ENCODE measurements around the gene PCGF5.

The PCGF5 gene

GRCh38 chr10:91190388-91190870, 30.0 kb upstream of the PCGF5 start:
- TF ChIP-seq, protein P1, sequence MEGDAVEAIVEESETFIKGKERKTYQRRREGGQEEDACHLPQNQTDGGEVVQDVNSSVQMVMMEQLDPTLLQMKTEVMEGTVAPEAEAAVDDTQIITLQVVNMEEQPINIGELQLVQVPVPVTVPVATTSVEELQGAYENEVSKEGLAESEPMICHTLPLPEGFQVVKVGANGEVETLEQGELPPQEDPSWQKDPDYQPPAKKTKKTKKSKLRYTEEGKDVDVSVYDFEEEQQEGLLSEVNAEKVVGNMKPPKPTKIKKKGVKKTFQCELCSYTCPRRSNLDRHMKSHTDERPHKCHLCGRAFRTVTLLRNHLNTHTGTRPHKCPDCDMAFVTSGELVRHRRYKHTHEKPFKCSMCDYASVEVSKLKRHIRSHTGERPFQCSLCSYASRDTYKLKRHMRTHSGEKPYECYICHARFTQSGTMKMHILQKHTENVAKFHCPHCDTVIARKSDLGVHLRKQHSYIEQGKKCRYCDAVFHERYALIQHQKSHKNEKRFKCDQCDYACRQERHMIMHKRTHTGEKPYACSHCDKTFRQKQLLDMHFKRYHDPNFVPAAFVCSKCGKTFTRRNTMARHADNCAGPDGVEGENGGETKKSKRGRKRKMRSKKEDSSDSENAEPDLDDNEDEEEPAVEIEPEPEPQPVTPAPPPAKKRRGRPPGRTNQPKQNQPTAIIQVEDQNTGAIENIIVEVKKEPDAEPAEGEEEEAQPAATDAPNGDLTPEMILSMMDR (conservative IDR thresholded peaks at IDR 0.05; ENCODE audit: low read depth, low read length), result no peak
- no peak overlapping the region for H3K4me3 ChIP-seq (ENCODE audit: low read depth, low read length)
- DNase-seq (ENCODE audit: low read depth), result peak; percentile 47

GRCh38 chr10:91190876-91191583, 29.4 kb upstream of the PCGF5 start:
- TF ChIP-seq, protein P1 (conservative IDR thresholded peaks at IDR 0.05; ENCODE audit: low read depth, low read length), result no peak
- no peak for DNase-seq (ENCODE audit: low read depth)
- H3K4me3 ChIP-seq (ENCODE audit: low read depth, low read length), result no peak overlapping the region

- DNase-seq (ENCODE audit: low read depth), result no peak
- TF ChIP-seq, protein P1 (conservative IDR thresholded peaks at IDR 0.05; ENCODE audit: low read depth, low read length), result no peak
- H3K4me3 ChIP-seq (ENCODE audit: low read depth, low read length), result no peak overlapping the region
Measured at GRCh38 chr10:91191584-91191919, 28.9 kb upstream of the PCGF5 start.

DNA sequence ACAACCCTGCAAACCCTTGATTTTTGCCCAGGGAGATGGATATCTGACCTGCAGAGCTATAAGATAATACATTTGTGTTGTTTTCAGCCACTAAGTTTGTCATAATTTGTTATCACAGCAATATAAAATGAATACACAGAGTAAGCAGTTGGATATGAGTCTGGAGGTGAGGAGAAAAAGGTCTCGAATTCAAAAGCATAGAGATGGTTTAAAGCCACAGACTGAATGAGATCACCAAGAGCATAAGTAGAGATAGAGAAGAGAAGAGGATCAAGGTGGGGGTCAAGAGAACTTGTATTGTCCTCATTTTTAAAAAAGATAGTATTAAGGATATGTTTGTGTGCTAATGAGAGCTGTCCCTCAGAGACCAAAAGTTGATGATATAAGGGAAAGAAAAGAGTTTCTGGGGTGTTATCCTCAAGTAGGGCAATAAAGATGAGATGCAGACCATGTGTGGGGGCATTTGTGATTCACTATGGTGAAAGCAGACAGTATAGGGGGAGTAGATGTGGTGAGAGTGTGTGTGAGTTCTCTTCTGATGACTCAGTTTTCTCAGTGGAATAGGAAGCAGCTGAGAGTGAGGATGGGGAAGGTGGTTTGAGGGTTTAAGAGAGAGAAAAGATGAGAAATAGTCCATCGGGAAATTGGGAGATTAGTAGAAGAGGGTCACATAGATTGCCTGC, 25.8 kb upstream of the PCGF5 start:
- H3K4me3 ChIP-seq (ENCODE audit: low read depth, low read length), result no peak overlapping the region
- TF ChIP-seq, protein P1 (conservative IDR thresholded peaks at IDR 0.05; ENCODE audit: low read depth, low read length), result no peak
- DNase-seq (ENCODE audit: low read depth), result peak; percentile 67

DNA sequence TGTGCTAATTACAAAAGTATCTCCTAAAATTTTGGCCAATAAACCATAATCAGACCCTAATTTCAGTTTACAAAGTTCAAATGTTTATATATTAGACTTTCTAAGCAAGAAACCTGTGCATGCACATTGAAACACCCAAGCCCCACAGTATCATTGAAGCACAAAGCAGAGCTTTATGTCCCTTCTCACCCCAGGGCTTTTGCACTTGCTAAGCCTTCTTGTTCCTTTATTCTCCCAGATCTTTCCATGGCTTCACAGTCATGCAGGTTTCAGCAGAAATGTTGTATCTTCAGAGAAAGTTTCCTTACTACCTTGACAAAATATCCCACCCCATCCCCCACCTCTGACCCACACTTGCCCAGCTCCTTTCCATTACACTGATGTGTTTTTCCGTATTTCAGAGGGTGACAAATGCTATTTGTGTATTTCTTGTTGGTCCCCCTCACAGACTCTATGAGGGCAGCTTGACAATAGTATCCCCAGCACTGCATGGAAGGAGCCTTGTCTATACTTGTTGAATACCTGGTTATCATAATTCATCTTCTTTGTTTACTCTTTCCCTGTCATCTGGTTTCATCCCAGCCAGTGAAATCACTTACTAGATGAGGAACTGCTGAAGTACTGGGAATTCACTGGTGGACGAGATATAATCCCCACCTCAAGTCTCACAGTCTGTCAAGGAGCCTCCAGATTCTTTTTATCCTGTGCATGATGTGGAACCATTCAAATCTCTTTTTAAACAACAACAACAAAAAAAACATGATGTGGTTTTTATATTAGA, 24.0 kb upstream of the PCGF5 start:
- DNase-seq (ENCODE audit: low read depth), result no peak
- no peak overlapping the region for H3K4me3 ChIP-seq (ENCODE audit: low read depth, low read length)
- TF ChIP-seq, protein P1 (conservative IDR thresholded peaks at IDR 0.05; ENCODE audit: low read depth, low read length), result no peak

GRCh38 chr10:91197127-91197526, 23.3 kb upstream of the PCGF5 start:
- peak overlapping the region; percentile 43 for H3K4me3 ChIP-seq (ENCODE audit: low read depth, low read length)
- DNase-seq (ENCODE audit: low read depth), result peak; percentile 90
- TF ChIP-seq, protein P1 (conservative IDR thresholded peaks at IDR 0.05; ENCODE audit: low read depth, low read length), result peak; percentile 29
